HG03196 (cell line): ENCODE measurements around the gene LCN10.
"Not testable (repeated sequence)": the region's sequence is repeated elsewhere in the genome, so short reads cannot be mapped to it uniquely, and the experiment has no call there.

Experiments used
- ATAC-seq: cut with Tn5 transposase; IDR thresholded peaks from one replicate; pipeline ENCODE4 v1.9.1; 2021; ENCODE audit not compliant: unreplicated experiment

LCN10 gene

DNA sequence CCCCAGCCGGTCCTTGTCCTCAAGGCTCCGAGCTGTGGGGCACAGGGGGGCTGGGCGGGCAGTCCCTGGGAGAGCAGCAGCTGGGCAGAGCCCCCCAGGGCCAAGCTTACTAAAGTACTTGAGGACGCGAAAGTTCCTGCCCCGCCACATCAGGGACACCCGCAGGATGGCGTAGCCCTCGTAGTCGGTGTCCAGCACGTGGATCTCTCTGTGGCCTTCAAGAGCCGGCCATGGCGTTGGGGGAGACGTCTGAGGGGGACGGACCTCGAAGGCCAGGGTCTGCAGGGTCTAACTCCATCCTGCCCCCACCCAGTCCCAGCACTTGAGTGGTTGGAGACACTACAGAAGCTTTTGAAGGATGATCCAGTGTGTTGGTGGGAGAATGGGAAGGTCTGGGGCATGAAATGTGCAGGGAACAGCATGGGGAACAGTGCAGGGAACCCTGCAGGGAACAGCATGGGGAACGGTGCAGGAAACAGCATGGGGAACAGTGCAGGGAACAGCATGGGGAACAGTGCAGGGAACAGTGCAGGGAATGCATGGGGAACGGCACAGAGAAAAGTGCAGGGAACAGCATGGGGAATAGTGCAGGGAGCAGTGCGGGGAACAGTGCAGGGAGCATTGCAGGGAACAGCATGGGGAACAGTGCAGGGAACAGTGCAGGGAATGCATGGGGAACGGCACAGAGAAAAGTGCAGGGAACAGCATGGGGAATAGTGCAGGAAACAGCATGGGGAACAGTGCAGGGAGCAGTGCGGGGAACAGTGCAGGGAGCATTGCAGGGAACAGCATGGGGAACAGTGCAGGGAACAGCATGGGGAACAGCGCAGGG lies 12.8 kb upstream of the LCN10 start:
- not testable (repeated sequence) for ATAC-seq

DNA sequence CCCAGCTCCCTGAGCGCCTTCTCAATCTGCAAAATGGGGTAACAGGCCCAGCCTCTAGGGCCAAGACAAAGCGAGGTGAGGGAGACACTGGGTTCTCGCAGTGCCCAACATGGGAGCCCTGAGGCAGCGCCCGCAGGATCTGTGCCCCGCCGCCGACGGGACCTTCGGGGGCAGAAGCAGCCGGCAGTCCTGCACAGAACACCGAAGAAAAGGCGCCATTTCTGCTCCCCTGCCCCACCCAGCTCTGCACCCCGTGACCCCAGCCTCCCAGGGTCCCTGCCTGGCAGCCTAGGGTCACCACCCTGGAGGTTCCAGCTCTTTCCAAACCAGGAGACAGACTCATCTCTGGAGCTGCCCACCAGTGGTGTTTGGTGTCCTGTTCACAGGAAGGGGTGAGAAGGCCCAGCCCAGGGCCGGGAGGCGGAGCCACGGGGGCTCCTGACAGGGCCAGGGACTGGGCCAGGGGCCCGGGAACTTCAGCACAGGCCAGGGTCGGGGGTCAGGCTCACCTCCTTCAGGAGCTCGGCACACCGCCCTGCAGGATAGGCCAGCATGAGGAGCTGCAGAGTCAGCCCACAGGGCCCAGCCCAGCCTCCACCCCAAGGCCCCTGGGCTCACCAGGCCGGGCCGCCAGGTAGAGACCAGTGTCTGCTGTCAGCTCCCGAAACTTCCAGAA lies 12.0 kb upstream of the LCN10 start:
- no peak for ATAC-seq

DNA sequence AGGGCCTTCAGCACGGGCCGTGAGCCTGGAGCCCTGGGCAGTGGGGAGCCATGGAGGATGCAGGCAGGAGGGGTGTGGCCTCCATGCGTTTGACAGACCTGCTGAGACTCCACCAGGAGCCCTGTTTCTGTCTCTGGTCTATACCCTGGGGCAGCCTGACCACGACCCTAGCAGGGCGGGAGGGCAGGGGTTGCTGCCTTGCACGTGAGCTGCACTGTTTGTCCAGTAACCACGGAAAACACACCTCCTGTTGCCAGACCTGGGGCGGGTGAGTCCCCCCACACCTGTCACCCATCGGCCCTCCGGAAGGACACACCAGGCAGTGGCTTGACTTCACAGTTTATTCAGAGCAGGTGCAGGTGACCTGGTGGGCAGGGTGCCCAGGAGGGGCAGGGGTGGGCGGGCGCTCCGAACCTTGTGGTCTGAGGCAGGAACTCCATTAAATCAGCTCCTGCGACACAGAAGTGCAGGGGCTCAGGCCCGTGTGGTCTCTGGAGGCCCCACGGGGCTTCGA lies 11.4 kb upstream of the LCN10 start:
- no peak for ATAC-seq

DNA sequence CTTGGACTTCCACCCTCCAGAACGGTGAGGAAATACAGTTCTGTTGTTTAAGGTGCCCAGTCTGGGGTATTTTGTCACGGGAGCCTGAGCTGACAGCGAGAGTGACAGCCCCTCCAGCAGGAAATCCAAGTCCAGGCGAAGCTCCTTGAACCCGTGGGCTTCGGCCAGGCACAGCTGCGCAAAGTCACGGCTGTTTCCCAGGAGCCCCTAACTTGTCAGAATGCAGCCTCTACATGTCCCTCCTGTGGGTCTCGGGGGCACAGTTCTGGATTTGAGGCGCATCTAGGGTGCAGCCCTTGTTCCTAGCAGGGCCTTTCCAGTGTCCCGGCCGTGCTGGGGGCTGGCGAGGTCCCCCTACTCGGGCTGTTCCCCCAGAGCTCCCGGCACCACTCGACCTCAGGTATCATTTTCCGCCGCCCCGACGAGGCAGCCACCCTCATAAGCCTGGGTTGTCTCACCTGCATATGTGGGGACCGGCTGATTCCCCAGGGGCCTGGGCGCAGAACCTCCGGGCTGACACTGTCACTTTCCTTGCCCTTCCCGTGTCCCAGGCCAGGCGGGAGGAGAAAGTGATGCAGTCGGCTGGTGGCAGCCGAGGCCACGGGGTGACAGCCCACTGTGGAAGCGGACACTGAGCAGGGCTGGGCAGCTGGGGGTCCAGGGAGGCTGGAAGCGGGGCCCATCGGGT lies 10.8 kb upstream of the LCN10 start:
- no peak for ATAC-seq

DNA sequence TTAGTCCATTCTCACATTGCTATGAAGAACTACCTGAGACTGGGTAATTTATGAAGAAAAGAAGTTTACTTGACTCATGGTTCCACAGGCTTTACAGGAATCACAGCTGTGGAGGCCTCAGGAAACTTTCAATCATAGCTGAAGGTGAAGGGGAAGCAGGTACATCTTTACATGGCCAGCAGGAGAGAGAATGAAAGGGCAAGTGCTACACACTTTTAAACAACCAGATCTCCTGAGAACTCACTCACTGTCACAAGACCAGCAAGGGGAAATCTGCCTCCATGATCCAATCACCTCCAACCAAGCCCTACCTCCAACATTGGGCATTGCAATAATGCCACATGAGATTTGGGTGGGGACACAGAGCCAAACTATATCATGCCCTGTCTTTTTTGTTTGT lies 9.1 kb upstream of the LCN10 start:
- ATAC-seq: no peak

DNA sequence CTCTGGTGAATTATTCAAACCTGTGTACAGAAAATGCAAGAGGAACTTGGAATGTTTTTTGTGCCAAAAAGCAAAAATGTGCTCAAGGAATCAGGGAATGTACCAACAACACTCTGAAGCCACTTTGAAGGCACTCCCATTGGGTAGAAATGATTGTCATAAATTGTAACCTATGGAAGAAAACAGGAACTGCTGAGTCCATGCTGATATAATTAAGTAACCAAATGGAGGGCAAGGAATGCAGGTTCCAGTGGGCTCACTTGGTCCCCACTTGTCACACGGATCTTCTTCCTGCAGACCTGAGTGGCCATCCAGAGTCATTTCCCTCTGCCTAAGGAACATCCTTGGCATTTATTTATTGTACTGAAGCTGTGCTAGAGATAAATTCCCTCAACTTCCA lies 8.5 kb upstream of the LCN10 start:
- ATAC-seq: no peak

DNA sequence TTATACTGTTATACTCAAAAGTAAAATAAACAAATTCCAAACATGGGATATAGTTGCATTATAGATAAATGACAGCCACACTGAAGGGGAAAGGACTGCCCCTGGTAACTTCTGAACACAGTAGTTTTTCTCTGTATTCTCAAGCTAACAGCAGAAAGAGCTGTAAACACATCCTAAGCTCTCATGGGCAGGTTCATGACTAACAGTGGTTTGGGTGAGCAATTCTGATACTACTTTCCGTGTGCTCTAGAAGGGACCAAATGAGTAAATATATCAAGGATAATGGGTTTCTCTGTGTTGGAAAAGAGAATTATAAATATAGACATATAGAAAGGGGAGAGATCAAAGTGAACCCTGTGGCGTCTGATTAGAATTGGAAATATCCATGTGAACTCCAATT lies 7.8 kb upstream of the LCN10 start:
- ATAC-seq: no peak

DNA sequence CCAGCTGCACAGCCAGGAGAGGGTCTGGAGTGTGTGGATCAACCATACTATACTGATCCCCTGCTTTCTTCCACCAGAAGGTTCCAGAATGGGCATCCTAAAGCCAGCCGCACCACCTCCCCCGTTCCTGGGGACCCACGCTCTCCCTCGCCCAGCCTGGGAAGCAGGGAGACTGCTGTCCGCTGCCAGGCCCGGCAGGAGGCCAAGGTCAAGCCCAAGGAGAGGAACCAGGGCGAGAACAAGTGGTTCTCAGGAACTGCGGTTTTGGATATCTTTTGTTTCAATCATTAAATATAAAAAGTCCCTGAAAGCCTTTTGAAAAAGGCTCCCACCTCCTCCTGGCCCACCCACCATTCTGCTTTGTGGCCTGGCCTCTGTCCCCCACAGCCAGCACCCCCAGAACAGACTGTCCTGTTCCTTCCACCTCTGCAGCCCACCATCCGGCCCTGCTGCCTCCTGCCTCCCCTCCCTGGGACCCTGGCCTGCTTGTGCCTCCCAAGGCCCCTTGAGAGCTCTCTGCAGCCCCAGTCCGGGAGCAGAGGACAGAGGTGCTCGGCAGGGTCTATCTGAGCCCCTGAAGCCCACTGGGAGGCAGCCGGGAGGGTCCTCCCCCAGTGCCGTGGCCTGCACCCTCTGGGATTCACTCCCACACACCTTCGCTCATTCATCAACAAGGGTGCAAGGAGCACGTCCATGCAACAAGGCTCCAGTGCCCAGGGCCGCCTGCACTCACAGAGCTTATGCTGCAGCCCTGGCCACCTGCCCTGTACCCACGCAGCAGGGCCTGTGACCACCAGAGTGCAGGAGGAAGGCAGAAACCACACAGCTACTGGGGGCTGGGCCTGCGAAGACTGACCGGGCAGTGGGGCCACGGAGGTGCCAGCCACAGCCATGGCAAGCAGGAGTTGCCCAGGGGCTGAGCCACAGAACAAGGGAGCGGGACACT lies 6.2 kb upstream of the LCN10 start:
- no peak for ATAC-seq

DNA sequence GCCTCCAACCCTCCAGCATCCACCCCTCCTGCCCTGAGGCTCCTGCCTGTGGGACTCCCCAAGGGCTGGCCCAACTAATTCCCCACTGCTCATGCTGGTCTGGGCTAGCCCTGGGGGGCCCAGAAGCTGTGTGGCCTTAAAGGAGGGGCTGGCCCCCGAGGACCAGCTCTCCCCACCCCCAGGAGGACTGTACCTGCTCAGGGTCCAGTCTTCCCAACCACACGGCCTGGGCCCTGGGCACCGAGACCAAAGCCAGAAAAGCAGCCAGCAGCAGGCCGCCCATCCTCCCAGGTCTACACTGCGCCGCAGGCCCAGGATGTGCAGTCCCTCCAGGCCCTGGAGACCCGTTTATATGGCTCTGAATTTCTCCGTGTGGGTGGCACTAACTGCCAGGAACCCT lies 5.5 kb upstream of the LCN10 start, which contains the start of gene LCN6:
LCN6 (minus strand) TSS at position 325 of the 400 bp plus-strand sequence; CDS start at position 283, 42 bp downstream.
- no peak for ATAC-seq

DNA sequence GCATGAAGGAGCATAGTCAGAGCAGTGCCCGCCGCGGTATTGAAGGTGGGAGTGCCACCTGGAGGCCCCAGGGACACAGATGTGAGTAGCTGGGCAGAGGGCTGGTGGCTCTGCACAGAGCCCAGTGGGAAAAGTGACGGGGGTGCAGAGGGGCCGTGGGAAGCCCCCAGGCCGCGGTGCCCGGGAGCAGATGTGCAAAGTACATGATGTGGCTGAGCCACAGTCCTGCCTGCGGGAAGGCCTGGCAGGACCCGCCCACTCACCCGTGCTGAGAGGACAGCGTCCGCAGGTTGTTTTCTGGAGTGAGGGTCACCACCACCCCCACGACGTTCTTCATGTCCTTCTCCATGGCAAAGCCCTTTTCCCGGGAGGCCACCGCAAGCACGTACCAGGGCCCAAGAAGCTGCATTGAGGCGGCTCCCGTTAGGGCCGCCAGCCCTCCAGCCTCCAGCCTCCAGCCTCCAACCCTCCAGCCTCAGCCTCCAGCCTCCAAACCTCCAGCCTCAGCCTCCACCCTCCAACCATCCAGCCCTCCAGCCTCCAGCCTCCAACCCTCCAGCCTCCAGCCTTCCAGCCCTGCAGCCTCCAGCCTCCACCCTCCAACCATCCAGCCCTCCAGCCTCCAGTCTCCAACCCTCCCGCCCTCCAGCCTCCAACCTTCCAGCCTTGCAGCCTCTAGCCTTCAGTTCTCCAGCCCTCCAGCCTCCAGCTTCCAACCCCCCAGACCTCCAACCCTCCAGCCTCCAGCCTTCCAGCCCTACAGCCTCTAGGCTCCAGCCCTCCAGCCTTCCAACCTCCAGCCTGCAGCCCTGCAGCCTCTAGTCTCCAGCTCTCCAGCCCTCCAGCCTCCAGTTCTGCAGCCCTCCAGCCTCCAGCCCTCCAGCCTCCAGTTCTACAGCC lies 4.7 kb upstream of the LCN10 start:
- no peak for ATAC-seq

- ATAC-seq: no peak
These were observed 3.9 kb upstream of the LCN10 start for GRCh38 chr9:136746621-136747020.

GRCh38 chr9:136746155-136746490 lies 3.4 kb upstream of the LCN10 start:
- no peak for ATAC-seq

DNA sequence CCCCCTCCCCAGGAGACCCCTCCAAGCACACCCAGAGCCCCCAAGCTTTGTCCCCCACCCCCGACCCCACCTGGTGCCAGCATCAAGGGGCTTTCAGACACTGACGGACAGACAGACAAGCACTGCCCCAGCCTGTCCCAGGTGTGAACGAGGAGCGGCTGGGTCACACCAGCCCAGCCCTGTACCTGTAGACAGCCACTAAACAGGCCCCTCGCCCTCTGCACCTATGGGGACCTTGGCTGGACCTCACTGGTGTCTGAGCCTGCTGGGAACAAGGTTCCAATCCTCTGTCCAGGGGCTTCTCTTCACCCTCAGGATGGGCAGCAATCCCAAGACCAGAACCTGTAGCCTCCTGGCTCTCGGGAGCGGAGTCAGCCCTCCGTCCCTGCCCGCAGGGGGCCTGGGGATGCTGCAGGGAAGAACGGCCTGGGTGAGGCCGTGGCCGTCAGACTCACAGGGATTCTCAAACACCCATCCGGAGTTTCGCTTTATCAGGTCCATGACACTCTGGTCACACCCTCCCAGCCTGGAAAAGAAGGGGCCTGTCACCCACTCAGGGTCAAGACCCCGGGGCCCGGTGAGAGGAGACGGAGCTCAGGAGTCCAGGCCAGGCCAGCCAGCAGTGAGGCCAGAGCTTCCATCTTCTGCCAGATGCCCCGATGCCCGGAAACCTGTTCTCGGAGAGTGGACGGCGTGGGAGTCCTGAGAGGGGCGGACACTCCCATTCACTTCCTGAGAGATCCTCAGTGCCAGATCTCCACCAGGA lies 2.8 kb upstream of the LCN10 start:
- no peak for ATAC-seq

DNA sequence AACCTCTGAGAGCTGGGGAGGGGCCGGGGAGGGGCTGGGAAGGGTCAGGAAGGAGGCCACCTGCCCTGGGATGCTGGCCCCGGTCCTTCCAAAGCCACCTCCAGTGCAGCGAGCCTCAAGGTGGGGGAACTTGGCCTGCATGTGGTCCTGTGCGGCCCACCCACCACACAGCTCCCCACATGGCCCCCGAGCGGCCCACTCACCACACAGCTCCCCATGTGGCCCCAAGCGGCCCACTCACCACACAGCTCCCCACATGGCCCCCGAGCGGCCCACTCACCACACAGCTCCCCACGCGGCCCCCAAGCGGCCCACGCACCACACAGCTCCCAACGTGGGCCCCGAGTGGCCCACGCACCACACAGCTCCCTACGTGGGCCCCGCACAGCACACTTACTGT lies 2.0 kb upstream of the LCN10 start:
- ATAC-seq: no peak

GRCh38 chr9:136743639-136744211 lies 985 bp upstream of the LCN10 start:
- ATAC-seq: no peak

- no peak for ATAC-seq
These were observed 713 bp downstream of the LCN10 start for GRCh38 chr9:136741883-136742571.

DNA sequence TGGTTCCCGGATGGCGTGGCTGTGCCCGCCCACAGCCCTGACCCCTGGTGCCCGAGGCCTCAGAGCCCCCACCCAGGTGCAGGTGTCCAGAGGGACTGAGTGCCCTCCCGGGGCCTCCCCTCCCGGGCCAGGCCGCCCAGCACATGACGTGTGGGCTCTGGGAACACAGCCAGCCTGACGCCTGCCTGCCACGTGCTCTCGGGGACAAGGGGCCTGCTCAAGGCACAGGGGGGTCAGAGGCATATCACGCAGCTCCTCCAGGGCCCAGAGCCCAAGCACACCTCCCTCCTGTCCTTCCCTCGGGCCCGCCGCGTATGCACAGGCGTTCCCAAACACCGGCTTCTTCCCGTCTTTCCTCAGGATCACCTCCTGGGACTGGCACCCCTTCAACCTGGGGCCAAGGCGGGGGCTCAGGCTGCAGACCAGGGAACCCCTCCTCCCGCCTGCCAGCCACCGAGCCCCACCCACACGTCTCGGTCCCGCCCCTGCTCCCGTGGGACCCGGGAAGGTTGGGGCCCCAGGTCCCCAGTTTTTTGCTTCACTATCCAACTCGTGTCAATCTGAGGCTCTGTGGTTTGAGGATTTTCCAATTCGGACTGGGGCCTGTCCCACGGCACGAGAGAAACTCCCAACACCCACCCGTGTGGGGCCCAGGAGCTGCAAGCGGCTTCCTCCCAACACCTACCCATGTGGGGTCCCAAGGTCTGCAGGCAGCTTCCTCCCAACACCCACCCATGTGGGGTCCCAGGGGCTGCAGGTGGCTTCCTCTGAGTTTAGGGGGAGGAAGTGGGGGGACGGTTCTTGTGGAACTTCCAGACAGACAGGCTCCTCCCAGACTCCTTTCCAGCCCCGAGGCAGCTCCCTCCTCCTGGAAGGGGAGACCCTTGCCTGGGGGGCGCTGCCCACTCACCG lies 1.5 kb downstream of the LCN10 start:
- ATAC-seq: no peak
